GM12873 (cell line): Measurements from ENCODE around the gene PPM1E.

Experiments used
- CTCF ChIP-seq: IDR thresholded peaks from 2 replicates; pipeline ENCODE4 v1.5.1; 2012; ENCODE audit warnings: low read depth, mild to moderate bottlenecking, moderate library complexity, low read length, control low read depth; ENCODE audit not compliant: insufficient read depth; ENCODE audit errors: missing control alignments

Gene PPM1E

DNA sequence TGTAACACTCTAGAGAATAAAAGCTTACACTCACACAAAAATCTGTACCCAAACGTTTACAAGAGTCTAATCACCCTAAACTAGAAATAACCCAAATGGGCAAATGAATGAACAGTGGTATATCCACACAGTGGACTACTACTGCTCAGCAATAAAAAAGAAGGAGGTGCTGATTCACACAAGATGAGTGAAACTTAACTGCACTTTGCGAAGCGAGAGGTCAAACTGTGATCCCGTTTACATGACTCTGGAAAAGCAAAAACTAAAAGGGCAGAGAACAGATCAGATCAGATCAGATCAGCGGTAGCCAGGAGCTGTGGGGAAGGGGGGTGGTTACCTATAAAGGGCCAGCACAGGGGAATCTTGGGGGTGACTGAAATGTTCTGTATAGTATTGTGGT lies 237.7 kb downstream of the PPM1E start:
- no peak for TF ChIP-seq CTCF

DNA sequence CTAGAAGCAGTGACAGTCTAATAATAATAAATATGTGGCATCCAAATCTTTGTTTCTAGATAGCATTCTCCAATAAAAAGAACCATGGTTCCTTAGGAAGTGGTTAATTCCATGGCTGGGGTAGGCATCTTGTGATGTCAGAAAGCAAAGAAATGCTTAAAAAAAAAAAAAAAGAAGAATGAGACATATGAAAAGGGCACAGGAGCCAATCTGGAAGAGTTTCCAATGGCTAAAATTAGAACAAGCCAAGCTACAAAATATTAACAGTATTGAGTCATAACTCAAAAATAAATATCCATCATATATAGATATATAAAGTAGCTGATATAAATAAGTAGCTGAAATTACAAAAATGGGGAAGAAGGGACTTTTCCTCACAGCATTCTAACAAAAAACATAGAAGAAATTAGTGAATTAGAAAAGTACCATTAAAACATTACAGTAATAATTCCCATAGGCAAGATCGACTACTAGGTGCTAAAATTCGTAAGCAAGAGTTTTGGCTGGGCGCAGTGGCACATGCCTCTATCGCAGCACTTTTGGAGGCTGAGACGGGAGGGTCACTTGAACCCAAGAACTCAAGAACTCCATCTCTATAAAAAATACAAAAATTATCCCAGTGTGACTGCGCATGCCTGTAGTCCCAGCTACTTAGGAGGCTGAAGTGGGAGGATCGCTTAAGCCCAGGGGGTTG lies 239.7 kb downstream of the PPM1E start:
- TF ChIP-seq CTCF, result no peak

GRCh38 chr17:58996968-58997367 lies 241.3 kb downstream of the PPM1E start:
- no peak for TF ChIP-seq CTCF

DNA sequence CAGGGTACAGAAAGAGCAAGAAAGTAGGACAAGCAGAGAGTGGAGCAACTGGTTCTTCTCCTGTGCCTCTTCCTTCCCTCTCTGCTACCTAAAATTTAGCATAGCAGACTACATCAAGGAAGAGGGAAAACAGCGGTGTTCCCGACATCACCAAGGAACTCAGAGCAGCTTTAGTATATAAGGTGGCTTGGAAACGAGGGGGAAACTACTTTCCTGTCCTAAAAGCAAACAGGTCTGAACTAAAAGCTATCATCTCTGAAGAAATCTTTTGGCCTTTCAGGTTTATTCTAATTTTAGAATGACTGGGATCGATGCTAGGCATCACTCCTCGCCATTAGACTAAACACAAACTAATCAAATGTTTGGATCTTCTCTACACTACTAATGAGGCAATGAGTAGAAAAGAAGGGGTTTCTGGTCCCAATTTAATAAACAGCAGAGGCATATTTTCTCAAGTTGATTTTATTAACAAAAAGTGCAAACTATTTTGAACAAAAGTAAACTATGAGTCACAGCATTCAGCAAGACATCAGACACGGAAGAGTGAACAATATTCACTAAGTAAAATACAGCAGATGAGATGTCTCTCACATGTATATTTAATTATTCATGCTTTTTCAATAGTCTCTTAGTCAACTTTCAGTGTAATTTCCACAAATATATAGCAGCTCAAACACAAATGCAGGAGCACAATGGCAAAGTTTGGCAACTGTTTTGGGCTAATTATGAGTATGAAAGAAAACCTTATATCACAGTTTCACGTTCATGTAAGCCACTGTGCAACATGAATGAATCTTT lies 242.3 kb downstream of the PPM1E start:
- no peak for TF ChIP-seq CTCF

DNA sequence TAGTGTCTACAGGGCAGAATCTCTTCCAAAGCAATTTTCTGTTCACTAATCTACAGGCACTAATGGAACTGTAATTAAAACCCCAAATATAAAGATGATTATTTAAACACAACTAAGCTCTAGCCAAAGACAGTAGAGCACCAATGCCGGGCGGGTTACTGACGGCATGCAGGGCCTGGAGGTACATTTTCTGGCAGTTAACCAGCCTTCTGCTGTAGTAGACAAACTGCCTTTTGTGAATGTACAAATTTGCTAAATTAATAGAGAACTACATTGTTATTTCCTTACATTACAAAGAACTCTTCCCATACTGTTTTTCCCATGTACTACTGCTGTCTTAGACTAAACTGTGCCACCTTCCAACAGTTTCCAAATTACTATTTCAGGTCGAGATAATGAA lies 243.2 kb downstream of the PPM1E start:
- no peak for TF ChIP-seq CTCF

GRCh38 chr17:58999500-58999899 lies 243.8 kb downstream of the PPM1E start:
- no peak for TF ChIP-seq CTCF

GRCh38 chr17:59000022-59000421 lies 244.4 kb downstream of the PPM1E start:
- no peak for TF ChIP-seq CTCF
